Measurements from ENCODE around the gene KLHL25.
"Not testable (repeated sequence)": the region's sequence is repeated elsewhere in the genome, so short reads cannot be mapped to it uniquely, and the experiment has no call there.

The KLHL25 gene

GRCh38 chr15:85804481-85805170 is 9.9 kb upstream of the KLHL25 start:
- no peak for DNase-seq

GRCh38 chr15:85802617-85803016 is 7.9 kb upstream of the KLHL25 start:
- DNase-seq: not testable (repeated sequence)

GRCh38 chr15:85800478-85801123 is 5.9 kb upstream of the KLHL25 start:
- DNase-seq: no peak

GRCh38 chr15:85796371-85796770 is 1.6 kb upstream of the KLHL25 start:
- not testable (repeated sequence) for DNase-seq

GRCh38 chr15:85795337-85796305 is 896 bp upstream of the KLHL25 start:
- no peak for DNase-seq

- DNase-seq: no peak
These were observed 806 bp downstream of the KLHL25 start for GRCh38 chr15:85793641-85794597.

GRCh38 chr15:85792912-85793590 is 1.7 kb downstream of the KLHL25 start:
- no peak for DNase-seq

GRCh38 chr15:85792102-85792731 is 2.5 kb downstream of the KLHL25 start:
- no peak for DNase-seq

- DNase-seq: no peak
These were observed 5.2 kb downstream of the KLHL25 start for GRCh38 chr15:85789496-85789875.

GRCh38 chr15:85788771-85789495 is 5.8 kb downstream of the KLHL25 start:
- DNase-seq: no peak

- DNase-seq: no peak
These were observed 8.0 kb downstream of the KLHL25 start for GRCh38 chr15:85786781-85787114.

- DNase-seq: no peak
These were observed 8.6 kb downstream of the KLHL25 start for GRCh38 chr15:85785887-85786780.

GRCh38 chr15:85782064-85782463 is 12.7 kb downstream of the KLHL25 start:
- no peak for DNase-seq

GRCh38 chr15:85781099-85781498 is 13.6 kb downstream of the KLHL25 start:
- DNase-seq: no peak

GRCh38 chr15:85780225-85780985 is 14.3 kb downstream of the KLHL25 start:
- DNase-seq: no peak

GRCh38 chr15:85779249-85779648 is 15.5 kb downstream of the KLHL25 start:
- no peak for DNase-seq

- no peak for DNase-seq
These were observed 16.5 kb downstream of the KLHL25 start for GRCh38 chr15:85778107-85778776.

Measured in inflammatory macrophage (primary cell).